ENCODE results near the gene NCK2.

NCK2 gene

DNA sequence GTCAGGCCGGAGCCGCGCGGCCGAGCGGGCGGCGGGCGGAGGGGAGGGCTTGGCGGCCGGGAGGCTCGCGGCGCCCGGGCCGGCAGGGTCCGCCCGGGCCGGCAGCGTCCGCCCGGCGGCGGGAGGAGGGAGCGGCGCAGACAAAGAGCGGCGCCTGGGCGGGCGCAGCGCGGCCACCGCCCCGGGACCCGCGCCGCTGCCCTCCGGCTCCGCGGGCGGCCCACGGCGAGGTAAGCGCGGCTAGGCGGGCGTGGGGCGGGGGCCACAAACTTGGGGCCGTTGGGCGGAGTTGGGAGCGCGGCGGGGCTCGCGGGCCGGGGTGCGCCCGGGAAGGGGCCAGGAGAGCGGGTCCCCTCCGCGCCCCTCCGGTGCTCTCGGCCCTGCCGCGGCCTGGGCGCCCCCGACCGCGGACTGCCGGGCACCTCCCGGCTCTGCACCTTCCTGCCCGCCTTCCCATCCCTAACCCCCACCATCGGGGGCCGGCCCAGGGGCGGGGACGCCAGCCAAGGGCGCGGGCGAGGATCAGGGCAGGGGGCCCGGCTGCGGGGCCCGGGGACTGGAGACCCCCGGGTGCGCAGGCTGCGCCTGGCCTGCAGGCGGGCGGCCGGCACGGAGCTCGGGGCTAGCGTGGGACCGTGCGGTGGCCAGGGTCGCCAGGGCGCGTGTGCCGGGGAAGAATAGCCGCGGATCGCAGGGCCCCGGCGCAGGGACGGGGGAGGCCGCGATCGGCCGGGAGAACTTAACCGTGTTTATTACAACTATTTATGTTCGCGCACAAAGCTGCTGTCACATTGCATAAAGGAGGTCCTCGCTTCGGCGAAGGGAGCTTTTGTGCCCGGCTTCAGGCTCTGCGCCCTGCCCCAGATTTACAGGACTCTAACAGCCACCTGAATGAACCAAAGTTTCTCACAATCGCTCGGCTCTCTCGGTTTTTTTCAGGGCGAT is at the start of gene NCK2:
Gene NCK2, plus strand, starts transcription at position 4 of the 945 bp plus-strand sequence. CDS start 110,152 bp downstream, outside the sequence.
- DNase-seq (ENCODE audit: low spot score): peak; percentile 71

DNA sequence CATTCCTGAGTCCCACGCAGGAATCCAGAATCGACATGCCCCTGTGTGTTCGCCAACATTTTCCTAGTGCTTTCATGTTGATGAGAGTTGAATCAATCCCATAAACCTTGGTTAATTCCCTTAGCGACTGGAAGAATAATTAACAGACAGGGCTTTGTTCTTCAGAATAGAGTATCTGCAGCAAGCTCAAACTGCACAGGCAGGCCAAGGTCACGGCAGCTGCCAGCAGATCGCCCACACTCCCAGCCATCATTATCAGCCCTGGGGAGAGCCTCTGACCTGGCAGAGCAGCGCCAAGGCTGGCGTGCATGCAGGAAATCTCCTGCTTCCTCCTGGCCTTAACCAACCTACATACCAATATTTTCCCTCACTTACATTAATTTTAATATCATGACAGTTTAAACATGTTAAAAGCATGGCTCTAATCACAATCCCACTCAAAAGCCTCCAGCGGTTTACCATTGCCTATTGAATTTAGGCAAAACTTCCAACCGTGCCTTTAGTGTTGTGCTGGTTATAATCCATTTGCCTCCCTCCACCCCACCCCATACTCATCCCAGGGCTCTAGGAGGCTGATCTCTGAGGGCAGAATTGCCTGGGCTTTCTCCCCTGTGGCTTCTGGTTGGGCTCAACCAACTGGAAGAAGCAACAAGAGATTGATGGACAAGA is 46.8 kb upstream of the NCK2 start:
- no peak for DNase-seq (ENCODE audit: low spot score)

DNA sequence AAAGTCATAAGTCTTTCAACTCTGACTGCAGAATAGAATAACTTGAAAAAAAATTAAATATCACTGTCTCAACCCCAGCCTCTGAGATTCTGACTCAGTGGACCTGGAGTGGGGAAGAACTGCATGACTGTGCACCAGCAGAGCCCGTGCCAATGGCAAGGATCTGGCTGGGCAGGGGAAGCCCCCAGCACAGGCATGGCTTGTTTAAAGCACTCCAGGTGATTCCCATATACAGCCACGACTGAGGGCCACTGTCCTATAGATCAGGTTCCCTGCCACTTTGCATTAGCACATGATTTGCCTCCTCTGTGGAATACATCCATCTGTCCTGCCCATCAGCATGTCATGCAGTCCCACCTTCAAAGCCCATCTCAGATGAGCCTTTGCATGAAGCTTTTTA is 45.9 kb upstream of the NCK2 start:
- no peak for DNase-seq (ENCODE audit: low spot score)

DNA sequence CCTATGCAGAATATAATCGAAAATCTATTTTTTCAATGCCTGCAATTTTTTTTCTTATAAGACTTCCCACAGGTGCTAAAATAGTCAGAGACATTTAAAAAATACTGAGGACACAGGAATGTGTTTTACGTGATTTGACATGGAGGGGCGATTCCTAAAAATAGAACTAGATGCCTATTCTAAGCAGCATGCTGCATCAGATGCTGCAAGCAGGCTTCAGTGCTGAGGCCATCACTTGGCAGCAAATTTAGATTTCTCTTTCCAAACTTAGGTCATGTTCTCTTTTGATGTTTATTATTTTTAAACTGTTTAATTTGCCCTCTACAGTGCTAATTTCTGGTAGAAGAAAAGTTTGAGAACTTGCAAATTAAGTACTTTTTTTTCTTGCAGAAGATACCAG is 43.7 kb upstream of the NCK2 start:
- DNase-seq (ENCODE audit: low spot score): no peak

DNA sequence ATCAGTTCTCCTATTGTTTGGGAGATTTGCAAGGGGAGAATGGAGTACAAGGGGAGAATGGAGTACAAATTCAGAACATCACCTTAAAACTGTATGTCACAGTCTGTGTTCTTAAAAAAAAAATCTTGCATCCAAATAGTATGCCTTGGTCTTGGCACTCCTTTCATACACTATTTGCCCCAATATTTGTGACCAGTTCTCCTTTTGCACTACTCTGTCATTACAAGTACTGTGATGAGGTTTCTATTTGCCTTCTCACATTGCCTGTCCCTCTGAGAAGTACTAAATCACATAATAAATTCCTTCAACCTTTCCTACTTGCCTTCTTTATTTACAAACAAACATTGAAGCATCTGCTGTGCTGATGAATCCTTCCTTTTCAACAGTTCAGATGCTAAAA is 36.0 kb upstream of the NCK2 start:
- DNase-seq (ENCODE audit: low spot score): no peak

DNA sequence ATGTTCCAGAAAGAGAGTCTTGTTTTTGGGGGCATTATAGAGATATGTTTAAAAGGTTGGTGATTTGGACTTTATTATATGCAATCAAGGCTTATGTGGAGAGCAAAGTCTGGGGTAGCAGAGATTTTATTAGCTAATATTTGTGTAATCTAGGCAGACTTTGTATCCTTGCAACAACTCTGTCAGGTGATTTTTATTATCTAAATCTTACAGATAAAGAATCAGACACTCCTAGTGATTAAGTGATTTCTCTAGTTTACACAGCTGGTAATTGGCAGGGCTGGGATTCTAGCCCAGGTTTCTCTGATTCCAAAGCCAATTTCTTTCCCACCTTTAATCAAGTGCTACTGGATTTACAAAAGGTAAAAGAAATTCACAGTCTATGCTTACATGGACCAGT is 33.3 kb upstream of the NCK2 start:
- DNase-seq (ENCODE audit: low spot score): no peak

DNA sequence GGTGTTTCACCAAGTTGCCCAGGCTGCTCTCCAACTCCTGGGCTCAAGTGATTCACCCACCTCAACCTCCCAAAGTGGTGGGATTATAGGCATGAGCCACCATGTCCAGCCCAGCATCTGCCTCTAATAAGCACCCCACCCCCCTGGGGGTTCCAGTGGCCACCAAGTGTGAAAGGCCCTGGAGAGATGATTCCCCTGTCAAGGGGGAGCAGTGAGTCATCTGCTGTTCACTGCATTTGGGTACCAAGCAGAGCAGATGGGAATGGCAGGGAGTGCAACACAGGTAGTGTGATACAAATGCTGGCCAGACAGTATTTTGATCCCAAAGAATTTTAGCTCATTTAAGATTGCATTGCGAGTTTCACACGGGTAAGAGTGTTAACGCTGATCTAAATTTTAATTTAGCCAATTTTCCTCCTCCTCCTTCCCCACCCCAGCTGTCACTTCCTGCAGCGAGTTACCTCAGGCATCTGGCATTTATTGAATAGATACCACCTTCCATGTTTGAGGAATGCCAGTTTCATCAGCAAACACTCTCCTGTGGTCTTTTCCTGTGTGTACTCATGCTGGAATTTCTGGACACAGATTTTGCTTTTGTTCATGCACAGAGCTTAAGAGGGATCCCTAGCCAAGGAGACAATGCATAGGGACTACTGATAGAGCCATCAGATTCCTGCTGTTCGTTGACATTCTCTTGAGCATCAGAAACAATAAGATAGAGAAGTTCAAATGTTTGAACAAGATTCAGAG is 32.4 kb upstream of the NCK2 start:
- DNase-seq (ENCODE audit: low spot score): no peak

DNA sequence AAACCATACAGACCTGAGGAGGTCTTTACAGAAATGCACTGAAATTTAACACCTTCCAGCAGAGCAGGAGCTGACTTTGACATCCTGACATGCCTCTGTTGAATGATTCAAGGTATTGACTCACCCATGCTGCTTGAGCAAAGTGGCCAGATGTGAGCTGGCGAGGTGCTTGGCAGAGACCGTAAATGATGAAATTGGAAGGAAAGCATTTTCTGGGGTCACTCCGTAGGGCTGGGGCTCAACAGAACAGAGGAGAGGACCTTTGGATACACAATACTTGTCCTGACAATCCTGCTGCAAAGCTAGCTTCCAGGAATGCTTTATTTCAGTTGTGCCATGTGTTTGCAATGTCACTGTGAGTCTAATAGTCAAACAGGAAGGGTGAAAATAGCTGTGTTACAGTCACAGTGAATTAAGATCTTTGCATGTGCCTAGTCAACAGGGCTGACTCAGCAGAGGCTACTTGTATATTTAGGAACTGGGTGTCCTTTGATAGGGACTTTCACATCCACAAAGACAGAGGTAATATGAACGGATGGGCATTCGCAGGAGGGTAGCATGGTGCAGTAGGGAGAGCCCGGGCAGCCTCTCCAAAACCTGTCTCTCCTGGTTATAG is 31.6 kb upstream of the NCK2 start:
- DNase-seq (ENCODE audit: low spot score): peak; percentile 22

DNA sequence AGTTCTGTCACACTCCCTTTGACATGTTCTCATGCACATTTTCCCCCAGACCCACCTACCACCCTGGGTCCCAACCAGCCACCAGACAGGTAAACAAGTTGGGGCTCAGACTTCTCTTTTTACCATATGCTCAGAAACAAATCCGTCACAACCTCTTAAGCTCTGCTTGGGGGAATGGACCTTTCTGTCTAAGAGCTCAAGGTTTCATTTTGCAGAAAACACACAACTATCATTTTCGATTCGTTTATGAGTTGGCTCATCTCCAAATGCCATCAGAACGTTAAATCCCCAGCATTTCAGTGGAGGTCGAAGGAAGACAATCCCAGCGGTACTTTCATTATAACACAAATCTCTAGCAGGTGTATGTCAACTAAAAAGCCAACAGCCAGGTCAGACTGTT is 30.6 kb upstream of the NCK2 start:
- no peak for DNase-seq (ENCODE audit: low spot score)

DNA sequence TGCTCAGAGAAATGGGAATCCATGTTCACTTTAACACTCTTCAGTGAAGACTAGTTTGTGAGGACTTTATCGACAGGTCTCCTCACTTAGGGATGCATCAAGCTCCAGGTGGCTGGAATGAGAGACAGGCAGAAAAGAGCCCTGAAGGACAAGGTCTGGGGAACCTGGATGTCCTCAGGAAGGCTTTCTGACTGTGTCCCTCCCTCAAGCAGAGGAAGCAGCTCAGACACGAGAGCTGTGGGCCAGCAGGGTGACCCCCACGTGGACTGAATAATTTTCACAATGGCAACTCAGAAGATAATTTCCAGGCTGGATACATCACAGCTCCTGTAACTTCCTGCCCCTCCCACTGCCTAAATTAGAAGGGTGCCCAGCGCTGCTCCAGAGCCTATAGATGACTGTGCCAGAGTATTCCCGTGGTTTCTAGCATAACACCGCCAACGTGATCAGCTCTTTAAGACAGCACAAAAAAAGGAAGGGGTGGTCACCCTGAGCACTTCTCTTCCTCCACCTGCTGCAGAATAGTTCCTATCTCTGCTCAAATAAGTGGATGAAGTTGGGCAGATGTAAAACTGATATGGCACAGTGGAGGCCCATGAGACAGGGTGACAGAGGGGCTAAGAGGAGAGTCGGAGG is 25.7 kb upstream of the NCK2 start:
- DNase-seq (ENCODE audit: low spot score): no peak

DNA sequence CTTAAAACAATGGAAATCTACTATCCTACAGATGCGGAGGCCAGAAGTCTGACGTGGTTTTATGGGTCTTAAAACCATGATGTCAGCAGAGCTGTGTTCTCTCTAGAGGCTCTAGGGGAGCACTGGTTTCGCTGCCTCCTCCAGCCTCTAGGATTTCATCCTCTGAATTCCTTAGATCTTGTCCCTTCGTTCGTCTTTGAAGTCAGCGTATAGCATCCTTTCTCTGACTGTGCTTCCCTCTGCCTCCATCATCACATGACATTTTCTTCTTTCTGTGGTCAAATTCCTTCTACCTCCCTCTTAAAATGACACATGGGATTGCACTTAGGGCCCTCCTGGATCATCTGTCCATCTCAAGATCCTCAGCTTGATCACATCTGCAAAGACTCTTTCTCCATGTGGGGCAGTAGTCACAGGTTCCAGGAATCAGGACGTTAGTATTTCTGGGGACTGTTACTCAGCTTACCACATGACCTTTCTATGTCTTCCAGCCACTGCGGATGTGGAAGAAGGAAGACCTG is 22.7 kb upstream of the NCK2 start:
- no peak for DNase-seq (ENCODE audit: low spot score)

DNA sequence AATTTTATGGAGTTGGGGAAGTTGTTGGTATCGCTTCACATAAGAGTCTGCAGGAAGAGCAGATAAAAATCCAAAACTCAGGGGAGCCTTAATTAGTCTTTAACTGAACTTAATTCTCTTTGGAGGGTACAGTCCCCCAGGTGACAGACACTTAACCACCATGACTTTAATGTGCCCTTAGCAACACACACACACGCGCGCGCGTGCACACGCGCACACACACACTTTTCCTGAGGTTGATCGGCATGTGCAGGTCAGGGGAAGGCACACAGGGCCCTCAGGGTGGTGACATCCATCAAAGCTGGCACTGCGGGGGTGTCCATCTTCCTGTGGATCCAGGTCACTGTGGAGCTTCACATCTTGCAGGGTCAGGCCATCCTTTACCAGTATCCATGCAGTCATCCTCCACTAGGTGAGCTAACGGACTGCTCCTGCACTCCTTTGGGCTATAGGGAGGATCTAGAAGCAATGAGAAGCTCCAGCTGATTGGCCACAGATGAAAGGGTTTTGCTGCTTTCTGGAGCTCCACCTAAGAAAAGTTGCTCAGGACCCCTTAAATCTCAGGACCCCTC is 21.9 kb upstream of the NCK2 start:
- DNase-seq (ENCODE audit: low spot score): no peak

DNA sequence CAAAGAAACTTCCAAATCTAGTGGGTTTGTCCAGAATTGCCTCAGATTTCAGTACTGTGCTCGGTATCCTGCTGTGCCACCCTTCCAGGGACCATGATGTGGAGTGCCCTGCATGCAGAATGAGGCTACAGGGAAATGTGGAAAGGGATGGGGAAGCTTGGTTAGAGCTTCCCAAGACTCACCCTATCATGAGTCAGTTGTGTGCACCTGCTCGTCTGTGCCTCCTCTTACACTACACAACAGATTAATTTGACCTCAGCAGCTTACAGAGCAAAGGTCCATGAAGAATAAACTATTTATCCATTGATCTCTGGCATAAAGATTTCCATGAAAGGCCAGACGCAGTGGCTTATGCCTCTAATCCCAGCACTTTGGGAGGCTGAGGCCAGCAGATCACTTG is 21.3 kb upstream of the NCK2 start:
- DNase-seq (ENCODE audit: low spot score): no peak

DNA sequence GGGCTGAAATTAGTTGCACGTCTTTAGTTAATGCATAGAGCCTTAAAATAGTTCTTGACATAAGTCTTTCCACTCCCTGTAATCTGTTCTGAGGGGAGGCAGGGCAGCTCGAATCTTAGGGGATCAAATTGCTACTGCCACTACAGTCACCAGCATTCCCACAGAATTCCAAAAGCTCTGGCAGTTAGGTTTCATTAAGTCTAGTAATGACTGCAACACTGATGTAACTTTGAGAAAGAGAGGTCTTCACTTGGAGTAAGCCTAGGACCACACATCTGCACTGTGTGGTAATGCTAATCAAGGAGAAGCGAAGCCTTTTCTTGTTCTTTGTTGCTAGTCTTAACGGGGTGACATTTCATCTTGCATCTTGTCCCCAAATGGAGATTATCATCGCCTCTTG is 19.3 kb upstream of the NCK2 start:
- no peak for DNase-seq (ENCODE audit: low spot score)

DNA sequence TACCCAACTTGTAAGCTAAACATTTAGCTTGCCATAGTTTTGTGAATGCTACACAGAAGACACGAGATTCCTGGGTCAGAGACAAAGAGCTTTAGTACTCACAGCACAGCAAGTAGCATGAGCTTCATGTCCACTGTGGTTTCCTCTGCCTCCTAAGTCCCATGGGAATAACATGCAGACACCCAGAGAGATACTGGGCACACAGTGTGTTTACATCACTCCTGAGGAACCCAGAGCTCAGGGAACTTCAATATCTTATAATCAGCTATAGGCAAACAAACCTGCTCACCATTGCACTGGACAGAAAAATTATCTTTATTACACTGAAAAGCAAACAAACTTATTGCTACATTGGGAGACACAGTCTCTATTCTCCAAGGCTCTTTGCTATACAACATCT is 14.5 kb upstream of the NCK2 start:
- no peak for DNase-seq (ENCODE audit: low spot score)

DNA sequence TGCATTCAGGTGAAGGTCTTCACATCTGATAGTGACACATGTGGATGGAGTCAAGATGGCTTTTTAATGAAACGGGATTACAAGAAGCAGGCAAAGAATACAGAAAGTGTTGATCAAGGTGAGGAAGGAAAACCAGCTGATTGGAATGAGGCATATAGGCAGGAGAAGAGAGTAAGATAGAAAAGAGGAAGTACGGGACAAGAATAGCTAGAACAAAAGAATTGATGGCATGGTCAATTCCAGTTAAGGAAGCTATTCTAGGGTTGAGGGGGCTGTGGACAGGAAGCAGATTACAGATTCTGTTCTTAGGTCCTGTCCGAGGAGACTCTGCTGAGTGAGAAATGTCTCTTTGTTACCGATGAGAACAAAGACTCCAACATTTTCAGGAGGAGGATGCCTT is 13.2 kb upstream of the NCK2 start:
- no peak for DNase-seq (ENCODE audit: low spot score)

DNA sequence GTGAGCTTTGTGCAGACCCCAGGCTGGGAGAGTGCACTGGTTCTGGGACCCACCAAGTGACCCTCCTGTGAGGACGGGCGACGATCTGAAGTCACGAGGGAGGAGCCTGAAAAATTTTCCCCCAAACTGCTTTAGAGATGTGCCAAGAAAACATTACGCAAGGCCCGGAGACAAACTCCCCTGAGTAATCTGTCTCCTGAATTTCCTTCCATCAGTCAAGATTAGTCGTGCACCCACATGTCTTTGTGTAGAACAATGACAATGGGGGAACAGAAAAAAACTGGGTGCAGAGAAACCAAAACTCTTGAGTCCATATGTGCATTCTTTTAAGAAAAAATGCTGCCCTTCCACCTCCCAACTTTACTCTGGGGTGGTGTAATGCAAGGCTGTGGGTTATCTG is 12.6 kb upstream of the NCK2 start:
- no peak for DNase-seq (ENCODE audit: low spot score)

DNA sequence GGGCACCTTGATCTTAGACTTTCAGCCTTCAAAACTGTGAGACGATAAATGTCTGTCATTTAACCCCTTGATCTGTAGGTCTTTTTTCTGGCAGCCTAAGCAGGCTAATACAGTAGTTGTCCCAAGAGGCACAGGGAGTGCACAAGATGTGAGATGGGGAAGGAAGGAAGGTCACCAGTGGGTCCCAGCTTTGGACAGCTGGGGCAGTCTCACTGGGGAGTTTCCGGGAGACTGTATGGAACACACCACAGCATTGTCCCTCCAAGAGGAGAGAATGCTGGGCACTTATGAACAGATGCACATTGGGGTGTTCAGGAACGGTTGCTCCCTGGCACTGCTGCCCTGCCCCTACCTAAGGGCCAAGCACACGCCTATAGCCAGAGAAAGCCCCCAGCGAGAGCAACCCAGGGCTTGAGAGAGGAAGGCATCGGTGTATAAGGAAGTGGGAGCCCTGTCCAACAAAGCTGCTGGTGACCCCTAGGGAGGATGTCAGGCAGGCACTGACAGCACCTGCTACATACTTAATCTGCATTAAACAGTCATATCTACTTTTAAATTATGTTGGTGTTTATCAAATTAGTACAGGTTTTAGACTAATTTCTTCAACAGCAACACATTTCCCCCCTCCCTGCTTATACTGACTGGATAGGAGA is 11.6 kb upstream of the NCK2 start:
- no peak for DNase-seq (ENCODE audit: low spot score)

DNA sequence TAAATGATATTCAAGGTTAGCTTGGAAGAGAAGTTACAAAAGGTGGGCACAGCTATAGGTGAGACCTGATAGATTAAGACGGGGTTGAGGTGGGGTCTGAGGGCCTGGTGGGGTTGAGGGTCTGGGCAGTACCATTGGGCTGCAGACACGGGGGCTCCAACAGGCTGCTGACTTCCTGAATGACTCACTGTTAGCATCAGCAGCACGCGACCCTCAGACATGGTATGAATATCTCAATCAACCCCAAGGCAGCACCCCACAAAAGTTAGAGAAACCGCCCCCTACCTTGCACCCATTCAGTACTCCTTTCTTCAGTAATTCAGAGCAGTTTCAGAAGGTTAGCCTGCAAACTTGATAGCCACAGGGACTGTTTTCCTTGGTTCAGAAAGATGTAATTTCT is 10.8 kb upstream of the NCK2 start:
- no peak for DNase-seq (ENCODE audit: low spot score)

DNA sequence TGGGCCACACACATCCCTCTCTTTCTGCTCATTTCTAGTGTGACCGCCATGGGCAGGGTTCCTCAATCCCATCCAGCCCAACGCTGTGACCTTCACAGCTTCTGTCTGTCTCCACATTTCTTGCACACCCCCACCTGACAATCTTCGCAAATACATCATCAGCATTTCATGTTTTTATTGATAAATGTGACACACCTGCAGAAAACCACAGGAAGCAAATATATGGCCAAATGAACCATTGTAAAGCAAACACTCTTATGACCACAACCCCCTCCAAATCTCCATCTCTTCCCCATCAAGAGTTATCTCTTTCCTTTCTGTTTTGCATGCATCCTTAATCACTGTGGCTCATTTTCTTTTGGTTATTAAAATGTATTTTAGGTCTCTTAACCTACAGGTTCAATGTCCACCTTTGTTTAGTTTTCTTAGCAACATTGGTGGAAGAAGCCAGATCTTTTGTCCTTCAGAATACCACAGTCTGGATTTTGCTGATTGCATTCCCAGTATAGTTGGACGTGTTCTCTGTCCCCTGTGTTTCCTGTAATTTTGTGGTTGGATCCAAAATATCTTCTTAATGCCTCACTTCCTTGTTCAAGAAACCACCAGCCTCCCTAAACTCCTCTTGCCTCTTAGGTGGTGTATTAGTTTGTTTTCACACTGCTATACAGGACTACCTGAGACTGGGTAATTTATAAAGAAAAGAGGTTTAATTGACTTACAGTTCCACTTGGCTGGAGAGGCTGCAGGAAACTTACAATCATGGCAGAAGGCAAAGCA is 9.8 kb upstream of the NCK2 start:
- peak; percentile 71 for DNase-seq (ENCODE audit: low spot score)

Measured in AG20443 (cell line).